ENCODE measurements around the gene VRK1.

DNA sequence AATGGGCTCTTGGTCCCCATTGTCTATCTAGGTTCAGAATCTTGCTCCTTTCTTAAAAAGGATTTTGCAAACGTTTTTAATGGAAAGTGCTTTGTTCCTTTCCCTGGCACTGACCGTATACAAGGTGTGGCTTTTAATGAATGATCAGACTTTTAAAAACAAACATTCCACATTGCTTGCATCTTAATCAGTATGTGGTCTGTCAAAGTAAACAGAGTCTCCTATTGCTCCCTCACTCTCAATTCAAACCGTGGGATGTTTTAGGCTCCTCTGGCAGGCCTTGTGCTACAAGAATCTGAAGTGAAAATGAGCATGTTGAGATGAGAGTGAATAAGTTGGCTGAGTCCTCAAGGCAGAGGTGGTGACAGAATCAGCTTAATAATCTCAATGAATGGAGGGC, 107.0 kb downstream of the VRK1 start:
- TF ChIP-seq, protein P1, sequence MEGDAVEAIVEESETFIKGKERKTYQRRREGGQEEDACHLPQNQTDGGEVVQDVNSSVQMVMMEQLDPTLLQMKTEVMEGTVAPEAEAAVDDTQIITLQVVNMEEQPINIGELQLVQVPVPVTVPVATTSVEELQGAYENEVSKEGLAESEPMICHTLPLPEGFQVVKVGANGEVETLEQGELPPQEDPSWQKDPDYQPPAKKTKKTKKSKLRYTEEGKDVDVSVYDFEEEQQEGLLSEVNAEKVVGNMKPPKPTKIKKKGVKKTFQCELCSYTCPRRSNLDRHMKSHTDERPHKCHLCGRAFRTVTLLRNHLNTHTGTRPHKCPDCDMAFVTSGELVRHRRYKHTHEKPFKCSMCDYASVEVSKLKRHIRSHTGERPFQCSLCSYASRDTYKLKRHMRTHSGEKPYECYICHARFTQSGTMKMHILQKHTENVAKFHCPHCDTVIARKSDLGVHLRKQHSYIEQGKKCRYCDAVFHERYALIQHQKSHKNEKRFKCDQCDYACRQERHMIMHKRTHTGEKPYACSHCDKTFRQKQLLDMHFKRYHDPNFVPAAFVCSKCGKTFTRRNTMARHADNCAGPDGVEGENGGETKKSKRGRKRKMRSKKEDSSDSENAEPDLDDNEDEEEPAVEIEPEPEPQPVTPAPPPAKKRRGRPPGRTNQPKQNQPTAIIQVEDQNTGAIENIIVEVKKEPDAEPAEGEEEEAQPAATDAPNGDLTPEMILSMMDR (IDR thresholded peaks at IDR 0.05): no peak
- TF ChIP-seq EP300 (IDR thresholded peaks at IDR 0.05): no peak

Measured in stomach (tissue), 4 donors.